Astrocyte (in vitro differentiated cells and primary cell): Measurements from ENCODE around the gene CORO7. TPM values are rescaled to one million over a fixed set of nuclear protein-coding genes. Genes with fewer than 3 reads are reported as not detected.
A peak's percentile ranks its signal among the peaks of the same experiment; 100 is the strongest.

Experiments
- DNase-seq: peaks from one replicate; pipeline ENCODE4 v3.0.0-alpha.2; 2010; ENCODE audit warnings: low read depth
- FAIRE-seq: peaks from 2 replicates; lab custom pipeline; 2011; peaks lifted over from hg19 to GRCh38; lab: Jason Lieb, UNC
- H2AFZ ChIP-seq: 2 replicates; pipeline ENCODE4 v1.6.0; 2012; ENCODE audit warnings: low read depth, low read length, inconsistent platforms
- H3K27ac ChIP-seq: 2 replicates; pipeline ENCODE4 v1.5.1; 2011; ENCODE audit warnings: low read depth, low read length, inconsistent platforms
- H3K27me3 ChIP-seq: 2 replicates; pipeline ENCODE4 v1.6.0; 2011; ENCODE audit warnings: low read length, inconsistent platforms; ENCODE audit not compliant: insufficient read depth
- H3K36me3 ChIP-seq: 2 replicates; pipeline ENCODE4 v1.5.1; 2011; ENCODE audit warnings: low read length, inconsistent platforms; ENCODE audit not compliant: insufficient read depth
- H3K4me1 ChIP-seq: 2 replicates; pipeline ENCODE4 v1.5.1; 2011; ENCODE audit warnings: low read length, inconsistent platforms; ENCODE audit not compliant: insufficient read depth
- H3K4me2 ChIP-seq: 2 replicates; pipeline ENCODE4 v1.6.0; 2012; ENCODE audit warnings: low read length, inconsistent platforms
- H3K4me3 ChIP-seq: 2 replicates; pipeline ENCODE4 v1.5.1; 2011; ENCODE audit warnings: low read depth, mild to moderate bottlenecking, low read length, inconsistent platforms; ENCODE audit not compliant: insufficient read depth
- H3K79me2 ChIP-seq: 2 replicates; pipeline ENCODE4 v1.6.0; 2012; ENCODE audit warnings: mild to moderate bottlenecking, low read length, inconsistent platforms; ENCODE audit not compliant: insufficient read depth
- H3K9ac ChIP-seq: 2 replicates; pipeline ENCODE4 v1.6.0; 2012; ENCODE audit warnings: mild to moderate bottlenecking, low read length, inconsistent platforms
- H3K9me3 ChIP-seq: 2 replicates; pipeline ENCODE4 v1.5.1; 2012; ENCODE audit warnings: low read depth, mild to moderate bottlenecking, low read length, inconsistent platforms; ENCODE audit not compliant: insufficient read depth
- H4K20me1 ChIP-seq: 2 replicates; pipeline ENCODE4 v1.6.0; 2012; ENCODE audit warnings: low read length, inconsistent platforms; ENCODE audit not compliant: insufficient read depth
- H3K27ac Mint-ChIP-seq: one replicate; pipeline ENCODE4 v1.8.0; 2021; ENCODE audit warnings: mild to moderate bottlenecking, mixed read lengths; ENCODE audit not compliant: unreplicated experiment
- H3K27me3 Mint-ChIP-seq: one replicate; pipeline ENCODE4 v1.8.0; 2021; ENCODE audit warnings: low read depth, mixed read lengths; ENCODE audit not compliant: unreplicated experiment
- H3K36me3 Mint-ChIP-seq: one replicate; pipeline ENCODE4 v1.8.0; 2021; ENCODE audit warnings: low read depth, mixed read lengths; ENCODE audit not compliant: unreplicated experiment
- H3K4me1 Mint-ChIP-seq: one replicate; pipeline ENCODE4 v1.8.0; 2021; ENCODE audit warnings: low read depth, mixed read lengths; ENCODE audit not compliant: unreplicated experiment
- H3K4me3 Mint-ChIP-seq: one replicate; pipeline ENCODE4 v1.8.0; 2021; ENCODE audit warnings: mild to moderate bottlenecking, moderate library complexity, mixed read lengths; ENCODE audit not compliant: unreplicated experiment
- H3K9me3 Mint-ChIP-seq: one replicate; pipeline ENCODE4 v1.8.0; 2021; ENCODE audit warnings: mild to moderate bottlenecking, mixed read lengths; ENCODE audit not compliant: unreplicated experiment
- CTCF ChIP-seq: IDR thresholded peaks from 2 replicates; pipeline ENCODE4 v1.5.1; 2011; ENCODE audit warnings: low read depth, mild to moderate bottlenecking, inconsistent platforms, low read length, moderate library complexity; ENCODE audit not compliant: insufficient read depth
- EZH2 ChIP-seq: IDR thresholded peaks from 2 replicates; pipeline ENCODE4 v1.6.1; 2012; ENCODE audit warnings: mild to moderate bottlenecking, low read length, inconsistent platforms; ENCODE audit not compliant: insufficient read depth
- total RNA-seq: library from RNA; stranded (reverse); gene quantifications from 2 replicates; pipeline ENCODE4 v1.2.1, GENCODE V29; 2021

CORO7 gene
- total RNA-seq, 1 donor from 2014 or later, result 26.4 TPM

- no peaks in the 10 kb centered on the region for H3K27me3 Mint-ChIP-seq
- Histone ChIP-seq H3K36me3 (no peaks in the 10 kb centered on the region), H3K9me3 (no peaks in the 10 kb centered on the region), H3K4me3 (no peak overlapping the region), H3K27ac (no peak overlapping the region), H3K4me1 (peaks cover 40% of the 10 kb centered on the region), H3K9ac (peak overlapping the region; percentile 35), H3K4me2 (peak overlapping the region; percentile 3), H4K20me1 (peaks cover 90% of the 10 kb centered on the region), H2AFZ (no peak overlapping the region), H3K27me3 (no peaks in the 10 kb centered on the region), H3K79me2 (peaks cover 93% of the 10 kb centered on the region)
- no peak for FAIRE-seq
- DNase-seq, result no peak
- H3K27ac Mint-ChIP-seq, result no peak overlapping the region
- TF ChIP-seq EZH2, result no peak
- no peak for TF ChIP-seq CTCF
- no peaks in the 10 kb centered on the region for H3K36me3 Mint-ChIP-seq
- peaks cover 6% of the 10 kb centered on the region for H3K4me1 Mint-ChIP-seq
- H3K9me3 Mint-ChIP-seq, result no peaks in the 10 kb centered on the region
- H3K4me3 Mint-ChIP-seq, result no peak overlapping the region
Measured at GRCh38 chr16:4323071-4323844, 93.1 kb downstream of the CORO7 start.

DNA sequence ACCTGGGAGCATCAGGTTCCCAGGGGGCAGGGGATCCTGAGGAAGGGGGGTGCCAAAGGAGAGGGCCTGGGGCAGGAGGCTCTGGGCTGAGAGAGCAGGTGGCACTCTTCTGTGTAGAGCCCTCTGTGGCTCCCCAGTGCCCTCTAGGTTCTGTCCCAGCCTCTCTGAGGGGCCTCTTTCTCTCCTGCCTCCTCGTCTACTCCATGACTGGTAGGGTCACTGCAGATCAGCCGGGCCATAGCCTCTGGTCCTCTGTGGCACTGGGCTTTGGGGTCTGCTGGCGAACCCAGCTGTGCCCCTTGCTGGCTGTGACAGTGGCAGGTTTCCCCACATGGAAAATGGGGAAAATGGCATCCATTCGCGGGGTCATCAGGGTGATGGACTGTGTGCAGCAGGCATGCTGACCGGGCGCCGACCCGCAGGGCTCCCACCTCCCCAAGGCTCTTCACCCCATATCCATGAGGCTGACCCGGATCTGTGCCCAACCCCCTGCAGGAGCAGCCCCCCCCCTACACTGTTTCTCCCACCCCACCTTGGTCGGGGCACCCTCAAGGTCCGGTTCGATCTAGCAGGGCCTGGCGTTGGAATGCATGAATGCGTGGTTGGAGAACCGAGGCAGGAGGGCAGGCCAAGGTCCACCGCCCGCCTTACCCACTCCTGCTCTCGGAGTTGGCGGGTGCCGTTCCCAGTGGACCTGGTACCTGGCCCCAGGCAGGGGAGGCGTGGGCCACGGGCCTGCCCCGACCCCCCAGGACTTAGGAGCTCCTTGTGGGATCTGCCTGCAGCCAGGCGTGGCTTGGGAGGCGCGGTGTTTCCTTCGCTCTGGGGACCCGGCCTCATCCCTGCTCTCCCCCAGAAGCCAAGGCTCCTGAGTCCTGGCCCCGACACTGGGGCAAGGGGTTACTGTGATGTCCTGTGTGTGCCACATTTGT is 94.0 kb downstream of the CORO7 start:
- H3K79me2 ChIP-seq, result peaks cover 96% of the 10 kb centered on the region
- H3K4me1 ChIP-seq, result peaks cover 44% of the 10 kb centered on the region
- no peaks in the 10 kb centered on the region for H3K9me3 ChIP-seq
- H3K36me3 ChIP-seq, result no peaks in the 10 kb centered on the region
- H4K20me1 ChIP-seq, result peaks cover 94% of the 10 kb centered on the region
- no peak overlapping the region for H3K4me3 ChIP-seq
- H3K9me3 Mint-ChIP-seq, result no peaks in the 10 kb centered on the region
- H3K27ac ChIP-seq, result no peak overlapping the region
- no peaks in the 10 kb centered on the region for H3K36me3 Mint-ChIP-seq
- no peak for TF ChIP-seq EZH2
- no peak for TF ChIP-seq CTCF
- no peak overlapping the region for H3K4me3 Mint-ChIP-seq
- no peaks in the 10 kb centered on the region for H3K27me3 Mint-ChIP-seq
- FAIRE-seq (no peak), DNase-seq (no peak)
- no peak overlapping the region for H3K4me2 ChIP-seq
- peaks cover 7% of the 10 kb centered on the region for H3K4me1 Mint-ChIP-seq
- H3K27ac Mint-ChIP-seq, result no peak overlapping the region
- H3K9ac ChIP-seq, result no peak overlapping the region
- H2AFZ ChIP-seq, result no peak overlapping the region
- H3K27me3 ChIP-seq, result no peaks in the 10 kb centered on the region
